Femur (tissue), 1 donor: ENCODE results near the gene REXO5.
"Not testable (repeated sequence)": the region's sequence is repeated elsewhere in the genome, so short reads cannot be mapped to it uniquely, and the experiment has no call there.

ENCODE experiments used
- DNase-seq: peaks from one replicate; pipeline ENCODE4 v3.0.0-alpha.2; 2017

Gene REXO5

GRCh38 chr16:20806168-20807050 is at the start of gene REXO5, which contains the start of gene ERI2:
Gene REXO5 (plus strand): TSS chr16:20806527. CDS start chr16:20806954, 427 bp downstream.
Gene ERI2 (minus strand): TSS chr16:20806472. CDS start chr16:20806430, 42 bp downstream.
- peak; percentile 97 for DNase-seq

- DNase-seq: no peak
Measured at GRCh38 chr16:20760346-20760745, 46.0 kb upstream of the REXO5 start.

GRCh38 chr16:20761175-20761574 is 45.2 kb upstream of the REXO5 start:
- DNase-seq: no peak

GRCh38 chr16:20762404-20763123 is 43.8 kb upstream of the REXO5 start:
- no peak for DNase-seq

- DNase-seq: peak; percentile 76
Measured at GRCh38 chr16:20763461-20764232, 42.7 kb upstream of the REXO5 start, which contains the start of gene ACSM3. Gene ACSM3 (plus strand): TSS chr16:20764014. CDS start chr16:20770035, 6,021 bp downstream.

- DNase-seq: not testable (repeated sequence)
Measured at GRCh38 chr16:20764448-20764847, 41.9 kb upstream of the REXO5 start.

GRCh38 chr16:20765732-20766131 is 40.6 kb upstream of the REXO5 start:
- DNase-seq: no peak

GRCh38 chr16:20766294-20766693 is 40.0 kb upstream of the REXO5 start:
- DNase-seq: no peak

GRCh38 chr16:20767577-20767976 is 38.8 kb upstream of the REXO5 start:
- DNase-seq: no peak

GRCh38 chr16:20768121-20768520 is 38.2 kb upstream of the REXO5 start:
- no peak for DNase-seq

- DNase-seq: no peak
Measured at GRCh38 chr16:20768818-20769217, 37.5 kb upstream of the REXO5 start.

- no peak for DNase-seq
Measured at GRCh38 chr16:20773679-20774078, 32.6 kb upstream of the REXO5 start.

- peak; percentile 37 for DNase-seq
Measured at GRCh38 chr16:20774703-20775362, 31.5 kb upstream of the REXO5 start.

- DNase-seq: no peak
Measured at GRCh38 chr16:20781697-20782096, 24.6 kb upstream of the REXO5 start.

- no peak for DNase-seq
Measured at GRCh38 chr16:20782470-20782869, 23.9 kb upstream of the REXO5 start.

GRCh38 chr16:20784204-20784603 is 22.1 kb upstream of the REXO5 start:
- DNase-seq: no peak

GRCh38 chr16:20789130-20789529 is 17.2 kb upstream of the REXO5 start:
- no peak for DNase-seq

GRCh38 chr16:20791923-20792612 is 14.3 kb upstream of the REXO5 start:
- no peak for DNase-seq

GRCh38 chr16:20798364-20798763 is 8.0 kb upstream of the REXO5 start:
- DNase-seq: no peak

GRCh38 chr16:20799599-20799998 is 6.7 kb upstream of the REXO5 start:
- DNase-seq: no peak

- DNase-seq: no peak
Measured at GRCh38 chr16:20801278-20801677, 5.0 kb upstream of the REXO5 start.

GRCh38 chr16:20803192-20803560 is 3.2 kb upstream of the REXO5 start:
- DNase-seq: no peak
